H1 (cell line): ENCODE measurements around the gene GPR17. TPM values are rescaled to one million over a fixed set of nuclear protein-coding genes. Genes with fewer than 3 reads are reported as not detected.

Experiments used
- CTCF ChIA-PET: fragments of 300-600 bp; sonication (Branson Sonifier 250); formaldehyde crosslinking; loops from one replicate; lab custom pipeline; 2021; ENCODE audit not compliant: partially characterized antibody; lab: Charles Lee
- POLR2A ChIA-PET: fragments of 300-600 bp; sonication (Branson Sonifier 250); formaldehyde crosslinking; loops from one replicate; lab custom pipeline; 2021; ENCODE audit warnings: inconsistent platforms; ENCODE audit not compliant: partially characterized antibody; lab: Charles Lee
- DNase-seq, 2 experiments: peaks; one replicate each; pipeline versions ENCODE4 v3.0.0 to v3.0.0-alpha.2; 2010 to 2022; ENCODE audit warnings: low spot score in 2 of 2, low read depth in 1 of 2, mixed read lengths in 1 of 2
- FAIRE-seq: peaks from 2 replicates; lab custom pipeline; 2011; peaks lifted over from hg19 to GRCh38; lab: Jason Lieb, UNC
- H2AFZ ChIP-seq: 2 replicates; pipeline ENCODE4 v1.8.1; 2012; ENCODE audit warnings: low read length, inconsistent platforms
- H2AK5ac ChIP-seq: 2 replicates; pipeline ENCODE4 v1.6.1; 2013; ENCODE audit warnings: low read depth, low read length
- H2BK120ac ChIP-seq: replicated peaks from 2 replicates; pipeline ENCODE3; 2013; ENCODE audit warnings: low read depth, low read length, inconsistent platforms
- H2BK12ac ChIP-seq: 2 replicates; pipeline ENCODE4 v1.6.1; 2013; ENCODE audit warnings: low read depth, low read length
- H2BK15ac ChIP-seq: 2 replicates; pipeline ENCODE4 v1.6.1; 2013; ENCODE audit warnings: low read length
- H2BK20ac ChIP-seq: 2 replicates; pipeline ENCODE4 v1.6.1; 2013; ENCODE audit warnings: low read length
- H2BK5ac ChIP-seq: 2 replicates; pipeline ENCODE4 v1.6.1; 2013; ENCODE audit warnings: low read depth, low read length
- H3K14ac ChIP-seq: 2 replicates; pipeline ENCODE4 v1.6.1; 2013; ENCODE audit warnings: inconsistent platforms; ENCODE audit not compliant: insufficient read length
- H3K18ac ChIP-seq: 2 replicates; pipeline ENCODE4 v1.6.1; 2013; ENCODE audit warnings: low read length; ENCODE audit errors: extremely low read depth
- H3K23ac ChIP-seq: 2 replicates; pipeline ENCODE4 v1.6.1; 2013; ENCODE audit warnings: inconsistent platforms; ENCODE audit not compliant: insufficient read length
- H3K23me2 ChIP-seq: 2 replicates; pipeline ENCODE4 v1.6.1; 2013; ENCODE audit warnings: low read depth, low read length
- H3K27ac ChIP-seq: 2 replicates; pipeline ENCODE4 v1.6.1; 2011; ENCODE audit warnings: low read depth, low read length, inconsistent platforms
- H3K27me3 ChIP-seq, 4 experiments: replicated peaks in 1 of 4; 1 replicate in 1 of 4; 2 replicates in 3 of 4; pipeline versions ENCODE4 v1.6.1 to v1.8.1; 2011 to 2013; ENCODE audit warnings: low read length in 3 of 4, mild to moderate bottlenecking in 3 of 4, inconsistent platforms in 2 of 4, mixed read lengths in 2 of 4, moderate library complexity in 1 of 4; ENCODE audit not compliant: control insufficient read depth in 3 of 4, insufficient read depth in 3 of 4; ENCODE audit errors: extremely low read depth in 1 of 4
- H3K36me3 ChIP-seq, 4 experiments: 2 replicates each; pipeline versions ENCODE4 v1.6.1 to v1.8.1; 2011 to 2013; ENCODE audit warnings: mild to moderate bottlenecking in 4 of 4, low read length in 3 of 4, moderate library complexity in 2 of 4, control low read depth in 1 of 4, inconsistent platforms in 1 of 4; ENCODE audit not compliant: insufficient read depth in 4 of 4, control insufficient read depth in 2 of 4
- H3K4ac ChIP-seq: replicated peaks from 2 replicates; pipeline ENCODE3; 2013; ENCODE audit warnings: low read length, low read depth, mixed read lengths, inconsistent platforms; ENCODE audit not compliant: insufficient read length
- H3K4me1 ChIP-seq, 4 experiments: replicated peaks in 1 of 4; 1 replicate in 1 of 4; 2 replicates in 3 of 4; pipeline versions ENCODE4 v1.6.1 to v1.8.1; 2011 to 2013; ENCODE audit warnings: low read length in 3 of 4, inconsistent platforms in 2 of 4, mixed read lengths in 1 of 4; ENCODE audit not compliant: insufficient read depth in 4 of 4, control insufficient read depth in 3 of 4
- H3K4me2 ChIP-seq, 2 experiments: 2 replicates each; pipeline versions ENCODE4 v1.6.1 to v1.8.1; 2011 to 2013; ENCODE audit warnings: low read depth in 2 of 2, low read length in 2 of 2, control low read depth in 1 of 2, inconsistent platforms in 1 of 2, mild to moderate bottlenecking in 1 of 2; ENCODE audit not compliant: insufficient read depth in 1 of 2
- H3K4me3 ChIP-seq, 4 experiments: fragments of 200-600, 300-600 bp in 1 of 4; sonication (generic), shearing (Covaris generic), sonication (Bioruptor Twin) in 1 of 4; 2 replicates each; pipeline versions ENCODE4 v1.5.1 to v1.8.1; 2011 to 2016; ENCODE audit warnings: low read length in 4 of 4, low read depth in 3 of 4, control low read depth in 2 of 4, inconsistent platforms in 2 of 4, mild to moderate bottlenecking in 2 of 4, mixed read lengths in 1 of 4, moderate library complexity in 1 of 4; ENCODE audit not compliant: insufficient read depth in 2 of 4; ENCODE audit errors: extremely low read depth in 1 of 4
- H3K56ac ChIP-seq: replicated peaks from 2 replicates; pipeline ENCODE3; 2013; ENCODE audit warnings: low read depth, mild to moderate bottlenecking, mixed read lengths, low read length, inconsistent platforms; ENCODE audit not compliant: insufficient read length
- H3K79me1 ChIP-seq: 2 replicates; pipeline ENCODE4 v1.6.1; 2013; ENCODE audit warnings: low read depth, low read length, control low read depth
- H3K79me2 ChIP-seq, 2 experiments: 2 replicates each; pipeline versions ENCODE4 v1.6.1 to v1.8.1; 2012 to 2013; ENCODE audit warnings: low read length in 2 of 2, mild to moderate bottlenecking in 2 of 2, inconsistent platforms in 1 of 2; ENCODE audit not compliant: insufficient read depth in 2 of 2, control insufficient read depth in 1 of 2
- H3K9ac ChIP-seq, 4 experiments: replicated peaks in 1 of 4; 1 replicate in 1 of 4; 2 replicates in 3 of 4; pipeline versions ENCODE4 v1.6.1 to v1.8.1; 2011 to 2013; ENCODE audit warnings: low read depth in 3 of 4, low read length in 3 of 4, control low read depth in 2 of 4, mild to moderate bottlenecking in 2 of 4, moderate library complexity in 2 of 4, inconsistent platforms in 1 of 4; ENCODE audit errors: extremely low read depth in 1 of 4
- H3K9me3 ChIP-seq, 2 experiments: 2 replicates each; pipeline versions ENCODE4 v1.6.1 to v1.8.1; 2012 to 2013; ENCODE audit warnings: mild to moderate bottlenecking in 2 of 2, moderate library complexity in 2 of 2, control low read depth in 1 of 2, inconsistent platforms in 1 of 2, low read depth in 1 of 2, low read length in 1 of 2, mixed read lengths in 1 of 2; ENCODE audit not compliant: insufficient read depth in 2 of 2
- H4K20me1 ChIP-seq, 2 experiments: replicated peaks in 1 of 2; 2 replicates each; pipeline versions ENCODE3 to v1.8.1; 2011 to 2013; ENCODE audit warnings: inconsistent platforms in 2 of 2, low read length in 2 of 2, mild to moderate bottlenecking in 1 of 2; ENCODE audit not compliant: insufficient read depth in 2 of 2, control insufficient read depth in 1 of 2
- H4K5ac ChIP-seq: 2 replicates; pipeline ENCODE4 v1.6.1; 2013; ENCODE audit warnings: low read length, low read depth, mixed read lengths, inconsistent platforms; ENCODE audit not compliant: insufficient read length
- H4K8ac ChIP-seq: 2 replicates; pipeline ENCODE4 v1.8.0; 2013; ENCODE audit warnings: mild to moderate bottlenecking, moderate library complexity, low read length, inconsistent platforms; ENCODE audit not compliant: insufficient read depth; ENCODE audit errors: extremely low read depth
- H4K91ac ChIP-seq: replicated peaks from 2 replicates; pipeline ENCODE3; 2013; ENCODE audit warnings: low read length, mixed read lengths, inconsistent platforms; ENCODE audit not compliant: insufficient read length
- CEBPB ChIP-seq: IDR thresholded peaks from 2 replicates; pipeline ENCODE4 v1.6.1; 2012; ENCODE audit warnings: low read depth, low read length
- CHD1 ChIP-seq: IDR thresholded peaks from 2 replicates; pipeline ENCODE4 v1.6.1; 2012; ENCODE audit warnings: low read depth, low read length, improper control_type of control experiment
- CTBP2 ChIP-seq: IDR thresholded peaks from 2 replicates; pipeline ENCODE4 v1.7.0; 2011; ENCODE audit warnings: borderline replicate concordance, mild to moderate bottlenecking, moderate library complexity, mixed read lengths, low read length; ENCODE audit not compliant: insufficient read depth, insufficient read length
- EGR1 ChIP-seq: IDR thresholded peaks from 2 replicates; pipeline ENCODE4 v1.6.1; 2011; ENCODE audit warnings: low read depth, low read length, borderline replicate concordance
- HDAC6 ChIP-seq: IDR thresholded peaks from one replicate; pipeline ENCODE4 v1.7.1; 2012; ENCODE audit warnings: low read depth, mild to moderate bottlenecking, inconsistent platforms, low read length, moderate library complexity
- POU5F1 ChIP-seq: IDR thresholded peaks from 2 replicates; pipeline ENCODE4 v1.6.1; 2011; ENCODE audit warnings: low read depth, mild to moderate bottlenecking, low read length, moderate library complexity
- SAP30 ChIP-seq: fragments of 300-600 bp; sonication (generic); IDR thresholded peaks from 2 replicates; pipeline ENCODE4 v1.7.1; 2012; ENCODE audit warnings: low read length, moderate library complexity, mild to moderate bottlenecking, inconsistent platforms; ENCODE audit not compliant: insufficient read depth, insufficient replicate concordance
- SIN3A ChIP-seq, 2 experiments: IDR thresholded peaks in 1 of 2; conservative IDR thresholded peaks in 1 of 2; 2 replicates each; pipeline ENCODE4 v1.6.1; 2011 to 2012; ENCODE audit warnings: low read length in 2 of 2, improper control_type of control experiment in 1 of 2, low read depth in 1 of 2, mild to moderate bottlenecking in 1 of 2
- SRF ChIP-seq: IDR thresholded peaks from 2 replicates; pipeline ENCODE4 v1.6.1; 2011; ENCODE audit warnings: mild to moderate bottlenecking, low read depth, low read length, moderate library complexity
- WGBS, 2 experiments: shearing (Covaris generic) in 1 of 2; methylation state at CpG; one replicate each; pipeline versions ENCODE4 v1.1.6 to v1.1.7; 2013 to 2015; ENCODE audit warnings: low lambda C conversion rate in 2 of 2, mixed read lengths in 2 of 2, inconsistent platforms in 1 of 2, low coverage in 1 of 2, missing lambda C conversion rate in 1 of 2; ENCODE audit not compliant: insufficient replicate concordance in 2 of 2, insufficient coverage in 1 of 2, insufficient read length in 1 of 2; ENCODE audit errors: extremely low coverage in 1 of 2, missing lambda C conversion rate in 1 of 2; 5-methylcytosine and 5-hydroxymethylcytosine counted together
- polyA plus RNA-seq, 7 experiments: library from polyadenylated mRNA; depleted of rRNA in 3 of 7; stranded (reverse) in 5 of 7; unstranded in 2 of 7; fragments of >200 nt in 5 of 7; fragments of 200-250 nt in 2 of 7; gene quantifications; 1 replicate in 5 of 7; 2 replicates in 1 of 7; 4 replicates in 1 of 7; pipeline versions ENCODE4 v1.2.1 to v1.2.3, GENCODE V29; 2011 to 2013; ENCODE audit warnings: missing spikeins in 2 of 7, mixed read lengths in 2 of 7
- total RNA-seq: library from RNA; stranded (reverse); fragmentation: NEBNext Ultra II Directional; extraction: Animal tissue kit (Norgen Biotek cat#: 25700); gene quantifications from 2 replicates; pipeline ENCODE4 v1.2.1, GENCODE V29; 2021
- TF ChIP-seq, protein P1 (sequence below): IDR thresholded peaks from 2 replicates; pipeline ENCODE4 v1.6.1; 2012; ENCODE audit warnings: low read length, inconsistent platforms

The GPR17 gene
- total and polyA plus RNA-seq, 2 of the 8 experiments (the other 6 are each of a cell fraction or from before 2014, with no cell fraction given), result 0.03 TPM; not detected in 1

DNA sequence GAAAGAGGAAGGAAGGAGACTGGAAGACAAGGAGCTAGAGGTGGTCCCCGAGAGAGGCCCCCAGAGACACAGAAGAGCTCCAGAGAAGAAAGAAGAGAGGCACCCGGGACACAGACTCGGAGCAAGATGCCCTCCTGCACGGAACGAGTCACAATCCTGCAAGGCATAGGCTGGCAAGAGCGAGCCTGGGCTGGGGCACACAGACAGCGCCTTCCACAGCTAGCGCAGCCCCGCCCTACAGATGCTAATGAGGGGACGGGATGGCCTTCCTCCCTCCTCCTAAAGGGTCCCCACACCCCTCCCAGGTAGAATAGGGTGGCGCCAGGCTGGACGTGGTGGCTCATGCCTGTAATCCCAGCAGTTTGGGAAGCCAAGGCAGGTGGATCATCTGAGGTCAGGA lies 19.8 kb upstream of the GPR17 start:
- ChIA-PET CTCF (interaction anchor here (6.4 kb wide), 1 partner anchor 14 kb away, joined by 50 read pairs; no protein-coding TSS in a partner anchor), POLR2A (no interaction called here)
- Histone ChIP-seq H4K5ac (no peak overlapping the region), H2BK12ac (no peak overlapping the region), H3K27me3 (no peaks in the 10 kb centered on the region), H3K9me3 (no peaks in the 10 kb centered on the region), H3K56ac (no peak overlapping the region), H2AK5ac (no peak overlapping the region), H3K23ac (no peak overlapping the region), H4K20me1 (no peaks in the 10 kb centered on the region), H3K4ac (no peak overlapping the region), H4K91ac (no peak overlapping the region), H2BK20ac (no peak overlapping the region), H2AFZ (no peak overlapping the region), H3K79me2 (no peaks in the 10 kb centered on the region), H3K27ac (no peak overlapping the region), H3K4me2 (no peak overlapping the region), H3K14ac (no peak overlapping the region), H3K23me2 (no peaks in the 10 kb centered on the region), H2BK15ac (no peak overlapping the region), H2BK5ac (no peak overlapping the region), H3K9ac (no peak overlapping the region), H3K79me1 (no peaks in the 10 kb centered on the region), H3K4me1 (no peaks in the 10 kb centered on the region), H2BK120ac (no peak overlapping the region), H3K18ac (no peak overlapping the region), H3K4me3 (no peak overlapping the region), H4K8ac (no peak overlapping the region), H3K36me3 (no peaks in the 10 kb centered on the region)
- FAIRE-seq (no peak), DNase-seq (no peak)
- WGBS, 2 experiments, result 87% methylated on average over 10 of the region's 12 CpGs; no CpG with 5 or more reads in 1 of the 2 experiments
- TF ChIP-seq EGR1, result no peak
- no peak for TF ChIP-seq SRF
- TF ChIP-seq CTBP2, result no peak
- TF ChIP-seq SIN3A (conservative IDR thresholded peaks at IDR 0.05 in 1 of 2, IDR thresholded peaks at IDR 0.05 in 1 of 2; ENCODE audit: low read depth in 1 of 2, low read length in 2 of 2), result no peak
- no peak for TF ChIP-seq HDAC6
- TF ChIP-seq CHD1, result no peak
- no peak for TF ChIP-seq POU5F1
- TF ChIP-seq CEBPB, result no peak
- TF ChIP-seq, protein P1, sequence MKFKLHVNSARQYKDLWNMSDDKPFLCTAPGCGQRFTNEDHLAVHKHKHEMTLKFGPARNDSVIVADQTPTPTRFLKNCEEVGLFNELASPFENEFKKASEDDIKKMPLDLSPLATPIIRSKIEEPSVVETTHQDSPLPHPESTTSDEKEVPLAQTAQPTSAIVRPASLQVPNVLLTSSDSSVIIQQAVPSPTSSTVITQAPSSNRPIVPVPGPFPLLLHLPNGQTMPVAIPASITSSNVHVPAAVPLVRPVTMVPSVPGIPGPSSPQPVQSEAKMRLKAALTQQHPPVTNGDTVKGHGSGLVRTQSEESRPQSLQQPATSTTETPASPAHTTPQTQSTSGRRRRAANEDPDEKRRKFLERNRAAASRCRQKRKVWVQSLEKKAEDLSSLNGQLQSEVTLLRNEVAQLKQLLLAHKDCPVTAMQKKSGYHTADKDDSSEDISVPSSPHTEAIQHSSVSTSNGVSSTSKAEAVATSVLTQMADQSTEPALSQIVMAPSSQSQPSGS, result no peak
- no peak for TF ChIP-seq SAP30
